Testis (tissue), 2 donors: ENCODE results near the gene TOGARAM1.

Source experiments
- CTCF ChIP-seq, 3 experiments: fragments of 450-650 bp in 2 of 3; fragments of 200-600 bp in 1 of 3; sonication (generic) in 1 of 3; IDR thresholded peaks; one replicate each; pipeline ENCODE4 v1.5.1; 2016 to 2019; ENCODE audit warnings: antibody characterized with exemption in 3 of 3, mild to moderate bottlenecking in 2 of 3, moderate library complexity in 1 of 3
- POLR2A ChIP-seq: fragments of 450-650 bp; IDR thresholded peaks from one replicate; pipeline ENCODE4 v1.6.1; 2017; ENCODE audit warnings: antibody characterized with exemption, mild to moderate bottlenecking, moderate library complexity

- TF ChIP-seq CTCF (IDR thresholded peaks at IDR 0.05) (no peak), POLR2A (no peak)
Observed at GRCh38 chr14:44963044-44963528, 1.1 kb downstream of the TOGARAM1 start.
